Heart right ventricle (tissue), 16 donors: ENCODE measurements around the gene TBCA. TPM values are rescaled to one million over a fixed set of nuclear protein-coding genes. Genes with fewer than 3 reads are reported as not detected.

Source experiments
- ATAC-seq, 8 donors: fragments of 200-7000 bp; cut with Tn5 transposase; one replicate each; pipeline ENCODE4 v1.9.1; 2020; ENCODE audit warnings: mild to moderate bottlenecking in 8 of 8, moderate library complexity in 8 of 8, moderate number of reproducible peaks in 1 of 8
- DNase-seq, 2 donors: peaks; one replicate each; pipeline ENCODE4 v3.0.0-alpha.2; 2020
- H3K27ac ChIP-seq, 10 donors: fragments of 200-600 bp; sonication (generic) in 2 of 10; one replicate each; pipeline versions ENCODE4 v1.5.0 to v1.8.0; 2020 to 2022; ENCODE audit warnings: mild to moderate bottlenecking in 3 of 10
- H3K27me3 ChIP-seq, 7 donors: fragments of 200-600 bp; one replicate each; pipeline ENCODE4 v1.8.0; 2021 to 2022; ENCODE audit warnings: mild to moderate bottlenecking in 2 of 7
- H3K36me3 ChIP-seq, 9 donors: fragments of 200-600 bp; sonication (generic) in 1 of 9; one replicate each; pipeline versions ENCODE4 v1.5.0 to v1.8.0; 2020 to 2022; ENCODE audit warnings: mild to moderate bottlenecking in 2 of 9
- H3K4me1 ChIP-seq, 9 donors: fragments of 200-600 bp; sonication (generic) in 1 of 9; one replicate each; pipeline versions ENCODE4 v1.5.0 to v1.8.0; 2020 to 2022; ENCODE audit warnings: mild to moderate bottlenecking in 4 of 9
- H3K4me3 ChIP-seq, 10 donors: fragments of 200-600 bp; sonication (generic) in 2 of 10; one replicate each; pipeline versions ENCODE4 v1.5.0 to v1.8.0; 2020 to 2022; ENCODE audit warnings: mild to moderate bottlenecking in 7 of 10, moderate library complexity in 2 of 10
- H3K9me3 ChIP-seq, 11 donors: fragments of 200-600 bp in 10 of 11; sonication (generic) in 2 of 11; one replicate each; pipeline versions ENCODE4 v1.5.0 to v1.8.0; 2013 to 2022; ENCODE audit warnings: mild to moderate bottlenecking in 2 of 11, control low read depth in 1 of 11, moderate library complexity in 1 of 11
- WGBS, 2 donors: extraction: QIAGEN DNeasy Blood & Tissue Kit; methylation state at CpG; one replicate each; pipeline ENCODE4 v1.1.7; 2013; ENCODE audit warnings: inconsistent platforms in 1 of 2; 5-methylcytosine and 5-hydroxymethylcytosine counted together
- intact Hi-C, 10 donors: fragments of 100-400 bp; cut with DNase I; formaldehyde crosslinking; loops; one replicate each; pipeline versions ENCODE4 v1.11.1 to v1.14.2; 2022
- polyA plus RNA-seq, 2 donors: library from polyadenylated mRNA; stranded (reverse); fragments of 200-250 nt; gene quantifications; one replicate each; pipeline ENCODE4 v1.2.3, GENCODE V29; 2013
- total RNA-seq, 10 donors: library from RNA; stranded (reverse); fragmentation: NEBNext Ultra II Directional in 3 of 10; extraction: Animal tissue kit (Norgen Biotek cat#: 25700) in 3 of 10; gene quantifications; one replicate each; pipeline versions ENCODE4 v1.2.1 to v1.2.4, GENCODE V29; 2021 to 2023
- TF ChIP-seq, protein P1 (sequence below), 9 donors: fragments of 200-600 bp; sonication (generic) in 2 of 9; IDR thresholded peaks; one replicate each; pipeline versions ENCODE4 v1.5.0 to v1.8.0; 2021 to 2022; ENCODE audit warnings: antibody characterized with exemption in 9 of 9, mild to moderate bottlenecking in 5 of 9, moderate library complexity in 1 of 9
- donor health status: Arrhythmogenic right ventricular cardiomyopathy.
- donor health status: ischemic (EF 13 %, LVEDD 7.1; RV severe dilation, severe dysfunction).
- donor health status: healthy with polysubstance abuse.
- donor health status: DM: no; HTN: yes; CAD: no.
- donor health status: DM: no; HTN: no; CAD: no.
- donor health status: ischemic (EF 25% LVEDD 6.9; RV normal size, moderate dysfunction).
- donor health status: ischemic (EF 25% LVEDD 5.7; RV mildly dilated, moderate dysfunction).
- donor health status: healthy.
- donor health status: DM: yes; HTN: yes; CAD: no.
- donor health status: Ischemic cardiomyopathy.
- donor health status: ischemic (EF 35%, LVEDD 5.7; RV mildly dilated, moderate dysfunction).
- donor health status: nonischemic (EF 11% LVEDD 7.7; RV severe dilation, severe dysfunction).
- donor health status: DM: yes; HTN: yes; CAD: no.
- donor health status: PGD.
- donor health status: ischemic (EF 29% LVEDD 5.4; RV normal size, mild dysfunction).
- donor health status: nonischemic (EF 23%, LVEDD 6.1; RV moderate dilation, normal function).

TBCA gene
- total and polyA plus RNA-seq, 12 donors: 66.6 to 171 (median 147) TPM

DNA sequence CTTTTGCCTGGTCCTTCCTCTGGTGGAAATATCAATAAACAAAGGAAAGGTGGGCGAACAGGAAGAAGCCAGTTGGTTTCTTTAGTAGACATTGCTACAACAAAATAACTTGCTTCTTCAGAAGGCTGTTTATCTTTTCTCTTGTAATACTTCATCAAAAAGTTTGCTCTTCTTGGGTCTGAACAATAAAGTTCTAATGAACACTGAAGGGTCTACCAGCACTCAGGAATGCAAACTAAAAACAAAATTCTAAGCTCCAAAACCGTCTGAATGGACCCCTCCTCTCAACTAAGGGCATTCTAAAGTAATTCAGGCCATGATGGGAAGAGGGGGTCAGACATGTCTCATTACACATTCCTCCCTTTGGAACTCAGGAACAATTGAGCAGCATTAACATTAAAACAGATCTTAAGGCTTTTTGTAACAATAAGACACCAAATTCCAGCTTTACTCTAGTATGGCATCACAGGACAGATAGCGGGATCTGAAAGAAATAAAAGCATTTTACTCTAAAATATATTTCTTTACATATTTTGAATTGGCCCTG is 2.3 kb downstream of the TBCA start:
- TF ChIP-seq, protein P1, sequence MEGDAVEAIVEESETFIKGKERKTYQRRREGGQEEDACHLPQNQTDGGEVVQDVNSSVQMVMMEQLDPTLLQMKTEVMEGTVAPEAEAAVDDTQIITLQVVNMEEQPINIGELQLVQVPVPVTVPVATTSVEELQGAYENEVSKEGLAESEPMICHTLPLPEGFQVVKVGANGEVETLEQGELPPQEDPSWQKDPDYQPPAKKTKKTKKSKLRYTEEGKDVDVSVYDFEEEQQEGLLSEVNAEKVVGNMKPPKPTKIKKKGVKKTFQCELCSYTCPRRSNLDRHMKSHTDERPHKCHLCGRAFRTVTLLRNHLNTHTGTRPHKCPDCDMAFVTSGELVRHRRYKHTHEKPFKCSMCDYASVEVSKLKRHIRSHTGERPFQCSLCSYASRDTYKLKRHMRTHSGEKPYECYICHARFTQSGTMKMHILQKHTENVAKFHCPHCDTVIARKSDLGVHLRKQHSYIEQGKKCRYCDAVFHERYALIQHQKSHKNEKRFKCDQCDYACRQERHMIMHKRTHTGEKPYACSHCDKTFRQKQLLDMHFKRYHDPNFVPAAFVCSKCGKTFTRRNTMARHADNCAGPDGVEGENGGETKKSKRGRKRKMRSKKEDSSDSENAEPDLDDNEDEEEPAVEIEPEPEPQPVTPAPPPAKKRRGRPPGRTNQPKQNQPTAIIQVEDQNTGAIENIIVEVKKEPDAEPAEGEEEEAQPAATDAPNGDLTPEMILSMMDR (IDR thresholded peaks at IDR 0.05): no peak
- 73 to 79% methylated on average over 3 of the region's 3 CpGs for WGBS, 2 donors

DNA sequence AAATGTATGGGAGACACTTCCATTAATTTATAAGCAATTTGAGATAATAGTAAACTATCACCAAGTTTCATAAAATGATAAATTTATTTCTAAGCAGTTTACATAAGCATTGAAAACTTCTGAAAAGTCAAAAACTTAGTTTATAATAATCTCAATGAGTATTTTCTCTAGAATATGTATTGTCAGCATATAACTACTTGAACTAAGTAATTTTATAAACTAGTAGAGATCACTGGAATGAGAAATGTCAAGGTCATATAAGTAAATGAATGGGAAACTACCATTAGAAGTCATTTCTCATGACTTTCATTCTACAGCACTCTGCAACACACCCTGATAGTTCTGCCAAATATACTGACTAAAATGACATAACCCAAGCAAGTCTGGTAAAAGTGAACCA is 3.4 kb downstream of the TBCA start:
- peaks cover 3 to 74% (median 58%) of the 10 kb centered on the region in 9 donors for H3K4me1 ChIP-seq
- no peak overlapping the region for H3K27ac ChIP-seq
- H3K27me3 ChIP-seq: no peaks in the 10 kb centered on the region
- intact Hi-C loops: loop anchor here in 1 of 10 donors (5.0 kb wide), 1 partner anchor 65 kb away; no protein-coding TSS in a partner anchor
- ATAC-seq: no peak
- H3K4me3 ChIP-seq: no peak overlapping the region
- DNase-seq: no peak
- no peaks in the 10 kb centered on the region for H3K9me3 ChIP-seq
- TF ChIP-seq, protein P1 (IDR thresholded peaks at IDR 0.05): no peak
- H3K36me3 ChIP-seq: peaks cover 0 to 39% (median 0%) of the 10 kb centered on the region in 9 donors

More for the DNA sequence above, 2.3 kb downstream of the TBCA start:
- no peak for ATAC-seq
- intact Hi-C loops: loop anchor here in 1 of 10 donors (5.0 kb wide), 1 partner anchor 67 kb away; no protein-coding TSS in a partner anchor
- Histone ChIP-seq H3K27ac (no peak overlapping the region), H3K27me3 (no peaks in the 10 kb centered on the region), H3K36me3 (peaks cover 0 to 29% (median 0%) of the 10 kb centered on the region in 9 donors), H3K4me3 (no peak overlapping the region), H3K9me3 (no peaks in the 10 kb centered on the region), H3K4me1 (peaks cover 3 to 70% (median 58%) of the 10 kb centered on the region in 9 donors)
- no peak for DNase-seq

DNA sequence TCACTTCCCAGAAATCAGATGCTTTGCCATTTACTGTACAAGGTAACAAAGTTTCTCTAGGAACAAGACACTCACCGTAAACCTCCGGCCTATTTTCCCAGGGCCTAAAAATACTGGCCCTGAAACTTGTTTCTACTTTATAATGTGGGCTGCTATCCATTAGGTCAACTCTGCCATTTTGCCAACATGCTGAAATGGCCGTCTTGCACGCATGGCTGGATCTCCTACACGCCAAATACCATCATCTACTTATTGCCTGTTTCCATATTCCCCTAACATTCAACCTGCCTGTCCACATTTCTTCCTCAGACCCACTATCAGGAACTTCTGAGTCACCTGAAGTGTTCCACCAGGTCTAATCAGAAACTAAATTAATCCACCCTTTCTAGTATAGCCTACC is 4.7 kb downstream of the TBCA start:
- TF ChIP-seq, protein P1 (IDR thresholded peaks at IDR 0.05): no peak
- 94 to 99% methylated on average over 5 of the region's 5 CpGs for WGBS, 2 donors

DNA sequence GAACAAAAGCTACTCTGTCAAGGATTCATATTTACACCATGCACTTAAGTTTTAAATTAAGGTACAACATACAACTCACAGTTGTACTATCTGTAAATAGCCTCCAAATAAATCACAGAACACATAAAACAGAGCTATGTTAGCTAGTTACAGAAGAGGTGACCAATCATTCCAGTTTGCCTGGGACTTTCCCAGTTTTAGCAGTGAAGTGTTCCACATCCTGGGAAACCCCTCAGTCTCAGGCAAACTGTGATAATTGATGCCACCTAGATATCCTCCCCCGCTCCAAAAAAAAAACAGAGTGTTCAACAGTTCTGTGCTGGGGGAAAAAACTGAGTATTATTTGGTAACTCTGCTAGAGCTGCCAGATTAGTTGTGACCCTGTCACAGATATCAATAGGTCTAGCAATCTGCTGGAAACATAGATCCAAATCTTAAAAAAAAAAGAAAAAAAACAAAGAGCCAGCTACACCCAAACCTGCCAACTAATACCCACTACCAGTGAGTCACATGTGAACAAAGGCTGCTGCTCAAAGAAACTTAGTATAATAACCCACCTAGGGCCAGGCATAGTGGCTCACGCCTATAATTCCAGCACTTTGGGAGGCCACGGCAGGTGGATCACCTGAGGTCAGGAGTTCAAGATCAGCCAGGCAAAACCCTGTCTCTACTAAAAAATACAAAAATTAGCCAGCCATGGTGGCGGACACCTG is 5.7 kb downstream of the TBCA start:
- ATAC-seq (no peak), DNase-seq (no peak)
- H3K36me3 ChIP-seq: peaks cover 0 to 49% (median 0%) of the 10 kb centered on the region in 9 donors
- no peaks in the 10 kb centered on the region for H3K27me3 ChIP-seq
- no peak overlapping the region for H3K4me3 ChIP-seq
- H3K27ac ChIP-seq: no peak overlapping the region
- WGBS, 2 donors: 94 to 98% methylated on average over 4 of the region's 4 CpGs
- no peaks in the 10 kb centered on the region for H3K9me3 ChIP-seq
- intact Hi-C loops: loop anchor here in 1 of 10 donors (5.0 kb wide), 1 partner anchor 63 kb away; no protein-coding TSS in a partner anchor
- peaks cover 3 to 76% (median 57%) of the 10 kb centered on the region in 9 donors for H3K4me1 ChIP-seq
- TF ChIP-seq, protein P1 (IDR thresholded peaks at IDR 0.05): no peak

More for the DNA sequence above, 4.7 kb downstream of the TBCA start:
- peaks cover 3 to 74% (median 57%) of the 10 kb centered on the region in 9 donors for H3K4me1 ChIP-seq
- DNase-seq (no peak), ATAC-seq (no peak)
- no peaks in the 10 kb centered on the region for H3K27me3 ChIP-seq
- H3K36me3 ChIP-seq: peaks cover 0 to 49% (median 0%) of the 10 kb centered on the region in 9 donors
- H3K27ac ChIP-seq: no peak overlapping the region
- no peak overlapping the region for H3K4me3 ChIP-seq
- no peaks in the 10 kb centered on the region for H3K9me3 ChIP-seq
- intact Hi-C loops: loop anchor here in 1 of 10 donors (5.0 kb wide), 1 partner anchor 64 kb away; no protein-coding TSS in a partner anchor
